ENCODE measurements around the gene MAN1A2. TPM values are rescaled to one million over a fixed set of nuclear protein-coding genes. Genes with fewer than 3 reads are reported as not detected.
"Not testable (repeated sequence)": the region's sequence is repeated elsewhere in the genome, so short reads cannot be mapped to it uniquely, and the experiment has no call there.

MAN1A2 gene
- total RNA-seq, 4 donors from 2014 or later, result 55.0 to 84.2 (median 79.8) TPM

DNA sequence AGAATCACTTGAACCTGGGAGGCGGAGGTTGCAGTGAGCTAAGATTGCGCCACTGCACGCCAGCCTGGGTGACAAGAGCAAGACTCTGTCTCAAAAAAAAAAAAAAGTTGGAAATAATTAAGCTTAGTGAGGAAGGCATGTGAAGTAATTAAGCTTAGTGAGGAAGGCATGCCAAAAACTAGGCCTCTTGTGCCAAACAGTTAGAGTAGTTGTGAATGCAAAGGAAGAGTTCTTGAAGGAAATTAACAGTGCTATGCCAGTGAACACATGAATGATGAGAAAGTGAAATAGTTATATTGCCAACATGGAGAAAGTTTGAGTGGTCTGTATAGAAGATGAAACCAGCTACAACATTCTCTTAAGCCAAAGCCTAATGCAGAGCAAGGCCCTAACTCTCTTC, 85.0 kb downstream of the MAN1A2 start:
- Histone ChIP-seq H3K36me3 (no peaks in the 10 kb centered on the region), H3K27ac (no peak overlapping the region), H3K27me3 (no peaks in the 10 kb centered on the region), H3K4me1 (no peaks in the 10 kb centered on the region), H3K9me3 (no peaks in the 10 kb centered on the region), H3K4me3 (replicated peaks in 1 of 3) (no peak overlapping the region)
- intact Hi-C loops (cut with DNase I), result no loop called here
- no peak for DNase-seq
- TF ChIP-seq, protein P1, sequence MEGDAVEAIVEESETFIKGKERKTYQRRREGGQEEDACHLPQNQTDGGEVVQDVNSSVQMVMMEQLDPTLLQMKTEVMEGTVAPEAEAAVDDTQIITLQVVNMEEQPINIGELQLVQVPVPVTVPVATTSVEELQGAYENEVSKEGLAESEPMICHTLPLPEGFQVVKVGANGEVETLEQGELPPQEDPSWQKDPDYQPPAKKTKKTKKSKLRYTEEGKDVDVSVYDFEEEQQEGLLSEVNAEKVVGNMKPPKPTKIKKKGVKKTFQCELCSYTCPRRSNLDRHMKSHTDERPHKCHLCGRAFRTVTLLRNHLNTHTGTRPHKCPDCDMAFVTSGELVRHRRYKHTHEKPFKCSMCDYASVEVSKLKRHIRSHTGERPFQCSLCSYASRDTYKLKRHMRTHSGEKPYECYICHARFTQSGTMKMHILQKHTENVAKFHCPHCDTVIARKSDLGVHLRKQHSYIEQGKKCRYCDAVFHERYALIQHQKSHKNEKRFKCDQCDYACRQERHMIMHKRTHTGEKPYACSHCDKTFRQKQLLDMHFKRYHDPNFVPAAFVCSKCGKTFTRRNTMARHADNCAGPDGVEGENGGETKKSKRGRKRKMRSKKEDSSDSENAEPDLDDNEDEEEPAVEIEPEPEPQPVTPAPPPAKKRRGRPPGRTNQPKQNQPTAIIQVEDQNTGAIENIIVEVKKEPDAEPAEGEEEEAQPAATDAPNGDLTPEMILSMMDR (IDR thresholded peaks at IDR 0.05), result no peak
- no peak for TF ChIP-seq POLR2A (IDR thresholded peaks at IDR 0.05)
- WGBS, 2 donors, result 97 to 99% methylated on average over 3 of the region's 3 CpGs

DNA sequence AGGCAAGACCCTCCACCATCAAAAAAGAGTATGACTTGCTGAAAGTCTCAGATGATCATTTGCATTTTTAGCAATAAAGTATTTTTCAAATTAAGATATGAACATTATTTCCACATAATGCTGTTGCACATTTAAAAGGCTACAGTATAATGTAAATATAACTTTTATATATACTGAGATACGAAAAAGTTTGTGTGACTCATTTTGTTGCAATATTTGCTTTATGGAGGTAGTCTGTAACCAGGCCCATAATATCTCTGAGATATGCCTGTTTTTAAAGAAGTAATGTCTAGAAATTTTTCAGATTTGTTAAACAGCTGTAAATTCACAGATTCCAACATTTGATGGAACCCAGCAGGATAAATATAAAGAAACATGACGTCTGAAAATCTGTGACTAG, 86.7 kb downstream of the MAN1A2 start:
- intact Hi-C loops (cut with DNase I), result no loop called here
- Histone ChIP-seq H3K27ac (no peak overlapping the region), H3K9me3 (no peaks in the 10 kb centered on the region), H3K4me3 (replicated peaks in 1 of 3) (no peak overlapping the region), H3K4me1 (no peaks in the 10 kb centered on the region), H3K36me3 (no peaks in the 10 kb centered on the region), H3K27me3 (no peaks in the 10 kb centered on the region)
- WGBS, 2 donors, result 88 to 93% methylated on average over 2 of the region's 2 CpGs
- TF ChIP-seq POLR2A (IDR thresholded peaks at IDR 0.05), result no peak
- TF ChIP-seq, protein P1 (IDR thresholded peaks at IDR 0.05), result no peak
- DNase-seq, result no peak

DNA sequence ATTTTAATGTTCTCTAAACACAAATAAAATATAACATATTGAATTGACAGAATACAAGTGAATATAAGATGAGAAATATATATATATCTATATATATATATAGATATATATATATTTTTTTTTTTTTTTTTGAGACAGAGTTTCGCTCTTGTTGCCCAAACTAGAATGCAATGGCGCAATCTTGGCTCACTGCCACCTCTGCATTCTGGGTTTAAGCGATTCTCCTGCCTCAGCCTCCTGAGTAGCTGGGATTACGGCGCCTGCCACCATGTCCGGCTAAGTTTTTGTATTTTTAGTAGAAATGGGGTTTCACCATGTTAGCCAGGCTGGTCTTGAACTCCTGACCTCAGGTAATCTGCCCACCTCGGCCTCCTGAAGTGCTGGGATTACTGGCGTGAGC, 91.2 kb downstream of the MAN1A2 start:
- DNase-seq; H3K27ac ChIP-seq; intact Hi-C loops (cut with DNase I); H3K27me3 ChIP-seq; H3K9me3 ChIP-seq; H3K4me1 ChIP-seq; H3K36me3 ChIP-seq; H3K4me3 ChIP-seq (replicated peaks in 1 of 3): not testable (repeated sequence)
- 95 to 97% methylated on average over 8 of the region's 8 CpGs for WGBS, 2 donors

- intact Hi-C loops (cut with DNase I), result no loop called here
- no peak for DNase-seq
- Histone ChIP-seq H3K9me3 (no peaks in the 10 kb centered on the region), H3K27ac (no peak overlapping the region), H3K27me3 (no peaks in the 10 kb centered on the region), H3K36me3 (no peaks in the 10 kb centered on the region), H3K4me3 (replicated peaks in 1 of 3) (no peak overlapping the region), H3K4me1 (no peaks in the 10 kb centered on the region)
- TF ChIP-seq, protein P1 (IDR thresholded peaks at IDR 0.05), result no peak
- no peak for TF ChIP-seq POLR2A (IDR thresholded peaks at IDR 0.05)
Observed at GRCh38 chr1:117466761-117467160, 99.5 kb downstream of the MAN1A2 start.

DNA sequence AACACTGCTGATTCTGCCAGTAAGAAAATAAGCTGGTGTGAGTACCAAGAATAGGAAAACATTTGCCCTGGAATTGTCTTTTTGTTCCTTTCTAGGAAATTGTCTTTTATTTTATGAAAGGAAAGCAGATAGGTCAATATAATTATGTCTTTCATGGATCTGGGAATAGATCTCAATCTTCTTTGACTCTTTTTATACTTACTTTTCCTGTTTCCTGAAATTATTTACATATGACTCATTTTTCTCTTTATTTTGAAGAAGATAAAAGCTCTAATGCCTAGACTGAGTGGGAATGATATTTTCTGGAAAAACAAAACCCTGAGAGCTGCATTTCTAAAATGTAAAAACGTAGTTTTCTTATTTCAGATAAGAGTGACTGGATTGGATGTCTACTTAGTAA, 100.1 kb downstream of the MAN1A2 start:
- Histone ChIP-seq H3K36me3 (no peaks in the 10 kb centered on the region), H3K9me3 (no peaks in the 10 kb centered on the region), H3K4me1 (no peaks in the 10 kb centered on the region), H3K27me3 (no peaks in the 10 kb centered on the region), H3K4me3 (replicated peaks in 1 of 3) (no peak overlapping the region), H3K27ac (no peak overlapping the region)
- WGBS, 2 donors, result 85 to 86% methylated on average over 1 of the region's 1 CpG
- no peak for TF ChIP-seq POLR2A (IDR thresholded peaks at IDR 0.05)
- TF ChIP-seq, protein P1 (IDR thresholded peaks at IDR 0.05), result no peak
- DNase-seq, result no peak
- intact Hi-C loops (cut with DNase I), result no loop called here

GRCh38 chr1:117473063-117473462, 105.8 kb downstream of the MAN1A2 start:
- TF ChIP-seq, protein P1 (IDR thresholded peaks at IDR 0.05), result no peak
- no peak for TF ChIP-seq POLR2A (IDR thresholded peaks at IDR 0.05)
- H3K27me3 ChIP-seq, result no peaks in the 10 kb centered on the region
- DNase-seq, result no peak
- no peaks in the 10 kb centered on the region for H3K36me3 ChIP-seq
- H3K9me3 ChIP-seq, result no peaks in the 10 kb centered on the region
- no peak overlapping the region for H3K27ac ChIP-seq
- no peaks in the 10 kb centered on the region for H3K4me1 ChIP-seq
- no peak overlapping the region for H3K4me3 ChIP-seq (replicated peaks in 1 of 3)
- intact Hi-C loops (cut with DNase I), result no loop called here

DNA sequence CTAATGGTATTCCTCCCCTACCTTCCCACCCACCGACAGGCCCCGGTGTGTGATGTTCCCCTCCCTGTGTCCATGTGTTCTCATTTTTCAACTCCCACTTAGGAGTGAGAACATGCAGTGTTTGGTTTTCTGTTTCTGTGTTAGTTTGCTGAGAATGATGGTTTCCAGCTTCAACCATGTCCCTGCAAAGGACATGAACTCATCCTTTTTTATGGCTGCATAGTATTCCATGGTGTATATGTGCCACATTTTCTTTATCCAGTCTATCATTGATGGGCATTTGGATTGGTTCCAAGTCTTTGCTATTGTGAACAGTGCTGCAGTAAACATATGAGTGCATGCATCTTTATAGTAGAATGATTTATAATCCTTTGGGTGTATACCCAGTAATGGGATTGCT, 108.2 kb downstream of the MAN1A2 start:
- H3K27me3 ChIP-seq; DNase-seq; H3K27ac ChIP-seq; H3K4me3 ChIP-seq (replicated peaks in 1 of 3); intact Hi-C loops (cut with DNase I); H3K4me1 ChIP-seq; H3K36me3 ChIP-seq; H3K9me3 ChIP-seq: not testable (repeated sequence)
- WGBS, 2 donors, result 96 to 98% methylated on average over 2 of the region's 2 CpGs
